Testis (tissue), 2 donors: ENCODE measurements around the gene TYW1B.
"Not testable (repeated sequence)": the region's sequence is repeated elsewhere in the genome, so short reads cannot be mapped to it uniquely, and the experiment has no call there.

ENCODE experiments used
- POLR2A ChIP-seq: fragments of 450-650 bp; IDR thresholded peaks from one replicate; pipeline ENCODE4 v1.6.1; 2017; ENCODE audit warnings: antibody characterized with exemption, mild to moderate bottlenecking, moderate library complexity
- TF ChIP-seq, protein P1 (sequence below), 3 experiments: fragments of 450-650 bp in 2 of 3; fragments of 200-600 bp in 1 of 3; sonication (generic) in 1 of 3; IDR thresholded peaks; one replicate each; pipeline ENCODE4 v1.5.1; 2016 to 2019; ENCODE audit warnings: antibody characterized with exemption in 3 of 3, mild to moderate bottlenecking in 2 of 3, moderate library complexity in 1 of 3

DNA sequence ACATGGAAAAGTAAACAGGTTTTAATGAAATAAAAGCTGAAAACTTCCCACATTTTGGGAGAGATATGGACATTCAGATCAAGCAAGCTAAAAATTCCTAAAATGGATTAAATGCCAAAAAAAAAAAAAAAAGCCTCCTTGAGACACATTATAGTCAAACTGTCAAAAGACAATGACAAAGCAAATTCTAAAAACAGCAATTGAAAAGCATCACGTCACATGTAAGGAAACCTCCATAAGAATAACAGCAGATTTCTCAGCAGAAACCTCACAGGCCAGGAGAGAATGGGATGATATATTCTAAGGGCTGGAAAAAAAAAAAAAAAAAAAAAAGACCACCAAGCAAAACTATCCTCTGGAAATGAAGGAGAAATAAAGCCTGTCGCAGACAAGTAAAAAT lies 97.2 kb downstream of the TYW1B start:
- TF ChIP-seq, protein P1, sequence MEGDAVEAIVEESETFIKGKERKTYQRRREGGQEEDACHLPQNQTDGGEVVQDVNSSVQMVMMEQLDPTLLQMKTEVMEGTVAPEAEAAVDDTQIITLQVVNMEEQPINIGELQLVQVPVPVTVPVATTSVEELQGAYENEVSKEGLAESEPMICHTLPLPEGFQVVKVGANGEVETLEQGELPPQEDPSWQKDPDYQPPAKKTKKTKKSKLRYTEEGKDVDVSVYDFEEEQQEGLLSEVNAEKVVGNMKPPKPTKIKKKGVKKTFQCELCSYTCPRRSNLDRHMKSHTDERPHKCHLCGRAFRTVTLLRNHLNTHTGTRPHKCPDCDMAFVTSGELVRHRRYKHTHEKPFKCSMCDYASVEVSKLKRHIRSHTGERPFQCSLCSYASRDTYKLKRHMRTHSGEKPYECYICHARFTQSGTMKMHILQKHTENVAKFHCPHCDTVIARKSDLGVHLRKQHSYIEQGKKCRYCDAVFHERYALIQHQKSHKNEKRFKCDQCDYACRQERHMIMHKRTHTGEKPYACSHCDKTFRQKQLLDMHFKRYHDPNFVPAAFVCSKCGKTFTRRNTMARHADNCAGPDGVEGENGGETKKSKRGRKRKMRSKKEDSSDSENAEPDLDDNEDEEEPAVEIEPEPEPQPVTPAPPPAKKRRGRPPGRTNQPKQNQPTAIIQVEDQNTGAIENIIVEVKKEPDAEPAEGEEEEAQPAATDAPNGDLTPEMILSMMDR (IDR thresholded peaks at IDR 0.05), result not testable (repeated sequence)
- TF ChIP-seq POLR2A, result not testable (repeated sequence)
